Measurements from ENCODE around the gene CMC4.

The CMC4 gene

DNA sequence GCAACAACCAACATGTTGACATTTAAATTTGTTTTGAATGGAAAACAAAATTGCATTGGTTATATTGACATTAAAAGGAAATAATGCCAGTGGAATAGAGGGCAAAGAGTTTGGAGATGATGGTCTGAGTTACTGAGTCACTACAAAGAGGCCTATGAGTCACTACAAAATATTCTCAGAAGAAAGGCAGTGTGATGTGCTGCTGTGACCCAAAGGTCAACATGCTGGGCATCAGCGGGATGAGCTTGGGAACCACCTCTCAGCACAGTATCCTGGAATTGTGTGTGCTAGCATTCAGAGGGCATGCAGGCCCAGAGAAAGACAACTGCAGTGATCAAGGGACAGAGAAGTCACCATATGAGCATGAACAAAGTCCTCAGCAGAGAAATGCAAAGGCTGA lies 2.8 kb downstream of the CMC4 start:
- no peak for TF ChIP-seq ZNF274 (IDR thresholded peaks at IDR 0.05; ENCODE audit: low read depth, low read length)
- no peak overlapping the region; the same call in 1 of the 2 replicates for H3K4me3 ChIP-seq (ENCODE audit: low read length)

DNA sequence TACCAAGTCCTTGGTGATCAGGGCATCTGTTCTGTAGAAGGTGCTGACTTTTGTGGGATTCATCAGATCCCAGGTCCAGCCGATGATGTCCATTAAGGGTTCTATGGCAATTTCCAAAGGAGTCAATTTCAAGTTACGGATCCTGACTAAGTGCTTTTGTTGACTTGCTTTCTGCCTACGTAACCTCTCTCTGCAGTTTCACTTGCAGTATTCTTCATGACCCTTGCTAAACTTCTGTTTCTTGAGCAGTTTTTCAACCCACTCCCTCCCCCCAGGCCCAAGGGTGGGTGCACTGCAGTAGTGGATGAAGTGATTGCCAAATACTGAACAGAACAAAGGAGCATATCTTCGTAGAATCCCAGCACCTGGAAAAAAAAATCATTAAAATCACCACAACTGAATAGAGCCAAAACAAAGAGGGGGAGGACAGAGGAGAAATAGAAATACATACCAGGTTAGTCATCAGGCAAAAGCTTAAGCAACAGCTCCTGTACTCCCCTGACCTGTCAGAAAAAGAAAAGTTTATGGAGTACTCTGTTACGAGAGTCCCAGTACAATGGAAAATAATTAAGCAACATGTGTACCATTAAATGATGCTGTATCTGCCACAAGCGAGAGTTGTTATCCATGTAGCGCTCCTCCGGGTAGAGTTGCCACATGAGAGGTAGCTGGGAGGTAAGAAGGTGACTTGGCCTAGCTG lies 5.8 kb downstream of the CMC4 start:
- no peak for TF ChIP-seq ZNF274 (IDR thresholded peaks at IDR 0.05; ENCODE audit: low read depth, low read length)
- no peak overlapping the region for H3K4me3 ChIP-seq (ENCODE audit: low read length)

- no peak for TF ChIP-seq ZNF274 (IDR thresholded peaks at IDR 0.05; ENCODE audit: low read depth, low read length)
Measured at GRCh38 chrX:155061760-155062159, 9.2 kb downstream of the CMC4 start.

GRCh38 chrX:155056877-155057792 lies 13.8 kb downstream of the CMC4 start:
- TF ChIP-seq ZNF274 (IDR thresholded peaks at IDR 0.05; ENCODE audit: low read depth, low read length): no peak
- no peak overlapping the region for H3K4me3 ChIP-seq (ENCODE audit: low read length)

More at GRCh38 chrX:155061760-155062159, 9.2 kb downstream of the CMC4 start:
- H3K4me3 ChIP-seq (ENCODE audit: low read length): no peak overlapping the region

DNA sequence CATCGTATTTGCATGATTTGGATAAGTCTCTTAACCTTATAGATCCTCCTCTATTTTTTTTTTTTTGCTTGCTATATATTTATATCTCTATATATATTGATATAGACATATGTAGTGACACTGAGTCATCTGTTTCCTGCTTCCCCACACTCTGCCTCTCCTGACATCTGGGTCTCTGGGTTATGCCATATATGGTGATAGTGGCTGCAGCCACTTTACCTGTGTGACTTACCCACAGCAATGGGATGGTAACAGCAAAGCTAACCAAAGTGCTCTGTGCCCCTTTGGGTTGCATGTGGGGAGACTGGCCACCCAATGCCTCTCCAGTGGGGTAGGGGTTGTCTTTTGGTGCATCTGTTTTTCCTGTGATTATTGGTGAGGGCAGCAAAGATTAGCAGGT lies 14.5 kb downstream of the CMC4 start:
- no peak for TF ChIP-seq ZNF274 (IDR thresholded peaks at IDR 0.05; ENCODE audit: low read depth, low read length)
- no peak overlapping the region for H3K4me3 ChIP-seq (ENCODE audit: low read length)

DNA sequence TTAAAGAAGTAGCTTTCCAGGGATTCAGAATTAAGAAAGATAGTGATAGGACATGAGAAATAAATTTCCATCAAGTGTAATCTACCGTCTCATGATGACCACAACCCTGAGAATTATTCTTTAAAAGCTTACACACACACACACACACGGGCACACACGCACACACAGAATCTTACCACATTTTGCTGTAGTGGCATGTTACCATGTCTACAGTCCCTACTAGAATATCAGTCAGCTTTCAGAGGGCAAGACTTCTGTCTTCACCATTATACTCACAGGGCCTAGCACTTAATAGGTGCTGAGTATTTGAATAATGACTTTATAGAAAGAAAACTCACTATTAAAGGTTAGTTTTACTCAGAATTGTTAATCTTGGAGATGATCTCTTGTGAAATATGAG lies 15.4 kb downstream of the CMC4 start:
- H3K4me3 ChIP-seq (ENCODE audit: low read length): no peak overlapping the region
- no peak for TF ChIP-seq ZNF274 (IDR thresholded peaks at IDR 0.05; ENCODE audit: low read depth, low read length)

- no peak overlapping the region for H3K4me3 ChIP-seq (ENCODE audit: low read length)
- no peak for TF ChIP-seq ZNF274 (IDR thresholded peaks at IDR 0.05; ENCODE audit: low read depth, low read length)
Measured at GRCh38 chrX:155054255-155054654, 16.7 kb downstream of the CMC4 start.

DNA sequence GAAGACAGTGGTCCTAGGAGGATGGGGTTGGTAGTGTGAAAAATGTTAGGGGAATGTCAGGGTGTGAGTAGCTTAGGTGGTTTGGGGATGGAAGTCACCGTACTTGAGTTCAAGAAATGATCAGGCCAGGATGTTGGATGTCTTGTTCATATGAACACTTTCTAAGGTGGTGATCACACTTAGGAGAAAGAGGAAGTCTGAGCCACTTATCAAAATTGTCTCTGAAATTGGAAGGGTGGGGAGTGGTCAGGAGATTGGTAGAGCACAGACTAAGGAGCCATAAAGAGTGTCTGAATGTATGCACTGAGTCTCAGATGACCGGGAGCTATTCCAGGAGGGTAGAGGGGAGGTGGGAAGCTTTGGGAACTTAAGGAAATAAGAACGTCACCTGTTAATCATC lies 17.3 kb downstream of the CMC4 start:
- no peak overlapping the region for H3K4me3 ChIP-seq (ENCODE audit: low read length)
- TF ChIP-seq ZNF274 (IDR thresholded peaks at IDR 0.05; ENCODE audit: low read depth, low read length): no peak

GRCh38 chrX:155052738-155053498 lies 18.0 kb downstream of the CMC4 start:
- no peak for TF ChIP-seq ZNF274 (IDR thresholded peaks at IDR 0.05; ENCODE audit: low read depth, low read length)
- H3K4me3 ChIP-seq (ENCODE audit: low read length): no peak overlapping the region

GRCh38 chrX:155048977-155049619 lies 21.8 kb downstream of the CMC4 start:
- TF ChIP-seq ZNF274 (IDR thresholded peaks at IDR 0.05; ENCODE audit: low read depth, low read length): no peak
- H3K4me3 ChIP-seq (ENCODE audit: low read length): no peak overlapping the region

- no peak for TF ChIP-seq ZNF274 (IDR thresholded peaks at IDR 0.05; ENCODE audit: low read depth, low read length)
- no peak overlapping the region for H3K4me3 ChIP-seq (ENCODE audit: low read length)
Measured at GRCh38 chrX:155046811-155047528, 24.0 kb downstream of the CMC4 start.

GRCh38 chrX:155046129-155046810 lies 24.7 kb downstream of the CMC4 start:
- TF ChIP-seq ZNF274 (IDR thresholded peaks at IDR 0.05; ENCODE audit: low read depth, low read length): no peak
- H3K4me3 ChIP-seq (ENCODE audit: low read length): no peak overlapping the region

- no peak overlapping the region for H3K4me3 ChIP-seq (ENCODE audit: low read length)
Measured at GRCh38 chrX:155035688-155036087, 35.2 kb downstream of the CMC4 start.

More at GRCh38 chrX:155035688-155036087, 35.2 kb downstream of the CMC4 start:
- no peak for TF ChIP-seq ZNF274 (IDR thresholded peaks at IDR 0.05; ENCODE audit: low read depth, low read length)
